ENCODE measurements around the gene DAD1. TPM values are rescaled to one million over a fixed set of nuclear protein-coding genes. Genes with fewer than 3 reads are reported as not detected.
"Not testable (repeated sequence)": the region's sequence is repeated elsewhere in the genome, so short reads cannot be mapped to it uniquely, and the experiment has no call there.

DAD1 gene
- total and polyA plus RNA-seq, 4 experiments from 2014 or later = 110 to 735 (median 363) TPM

- no peak overlapping the region for H3K4me3 ChIP-seq (ENCODE audit: low read length in 2 of 2)
- H3K9me3 ChIP-seq (ENCODE audit: control insufficient read depth in 1 of 2, low read length in 2 of 2) = no peaks in the 10 kb centered on the region
- H3K36me3 ChIP-seq (ENCODE audit: insufficient read depth, low read length) = no peaks in the 10 kb centered on the region
- H3K9me3 Mint-ChIP-seq = peaks cover 0 to 24% (median 14%) of the 10 kb centered on the region in 8 donors
- H3K4me1 Mint-ChIP-seq = no peaks in the 10 kb centered on the region
- H3K4me3 Mint-ChIP-seq = no peak overlapping the region
- POLR2A ChIA-PET (ENCODE audit: partially characterized antibody) = no interaction called here
- intact Hi-C loops (cut with micrococcal nuclease) = no loop called here
- H3K27me3 Mint-ChIP-seq = peaks cover 7 to 8% of the 10 kb centered on the region in 2 donors
- peaks cover 1 to 8% of the 10 kb centered on the region in 2 donors for H3K36me3 Mint-ChIP-seq
- CTCF ChIA-PET (ENCODE audit: partially characterized antibody) = no interaction called here
- no peak for DNase-seq
- no peak overlapping the region for H3K27ac ChIP-seq (ENCODE audit: low read depth, low read length)
- H3K27ac Mint-ChIP-seq = no peak overlapping the region
- no peaks in the 10 kb centered on the region for H3K27me3 ChIP-seq (ENCODE audit: insufficient read depth, low read length)
- H3K4me1 ChIP-seq (ENCODE audit: insufficient read depth, low read length) = no peaks in the 10 kb centered on the region
Observed at GRCh38 chr14:22627506-22628263, 38.7 kb upstream of the DAD1 start.

- no peak overlapping the region for H3K27ac Mint-ChIP-seq
- H3K9me3 Mint-ChIP-seq = peaks cover 0 to 21% (median 10%) of the 10 kb centered on the region in 8 donors
- H3K4me3 ChIP-seq (ENCODE audit: low read length in 2 of 2) = no peak overlapping the region
- CTCF ChIA-PET (ENCODE audit: partially characterized antibody) = no interaction called here
- intact Hi-C loops (cut with micrococcal nuclease) = no loop called here
- H3K4me3 Mint-ChIP-seq = no peak overlapping the region
- H3K27me3 Mint-ChIP-seq = peaks cover 7 to 8% of the 10 kb centered on the region in 2 donors
- DNase-seq = no peak
- POLR2A ChIA-PET (ENCODE audit: partially characterized antibody) = no interaction called here
- peaks cover 1 to 6% of the 10 kb centered on the region in 2 donors for H3K36me3 Mint-ChIP-seq
- H3K27me3 ChIP-seq (ENCODE audit: insufficient read depth, low read length) = no peaks in the 10 kb centered on the region
- H3K4me1 Mint-ChIP-seq = no peaks in the 10 kb centered on the region
- H3K4me1 ChIP-seq (ENCODE audit: insufficient read depth, low read length) = no peaks in the 10 kb centered on the region
- H3K36me3 ChIP-seq (ENCODE audit: insufficient read depth, low read length) = no peaks in the 10 kb centered on the region
- H3K27ac ChIP-seq (ENCODE audit: low read depth, low read length) = no peak overlapping the region
- H3K9me3 ChIP-seq (ENCODE audit: control insufficient read depth in 1 of 2, low read length in 2 of 2) = no peaks in the 10 kb centered on the region
Observed at GRCh38 chr14:22626590-22626989, 37.6 kb upstream of the DAD1 start.

GRCh38 chr14:22623047-22623446, 34.0 kb upstream of the DAD1 start:
- ChIA-PET POLR2A (ENCODE audit: partially characterized antibody) (no interaction called here), CTCF (ENCODE audit: partially characterized antibody) (no interaction called here)

GRCh38 chr14:22622255-22622654, 33.2 kb upstream of the DAD1 start:
- ChIA-PET POLR2A (ENCODE audit: partially characterized antibody) (no interaction called here), CTCF (ENCODE audit: partially characterized antibody) (no interaction called here)
- H3K27ac ChIP-seq (ENCODE audit: low read depth, low read length) = no peak overlapping the region
- Mint-ChIP-seq H3K4me3 (no peak overlapping the region), H3K36me3 (peaks cover 0 to 4% of the 10 kb centered on the region in 2 donors), H3K27ac (no peak overlapping the region), H3K27me3 (peaks cover 3 to 8% of the 10 kb centered on the region in 2 donors), H3K9me3 (no peaks in the 10 kb centered on the region), H3K4me1 (no peaks in the 10 kb centered on the region)
- no peak for DNase-seq
- H3K36me3 ChIP-seq (ENCODE audit: insufficient read depth, low read length) = no peaks in the 10 kb centered on the region
- no peak overlapping the region for H3K4me3 ChIP-seq (ENCODE audit: low read length in 2 of 2)
- H3K4me1 ChIP-seq (ENCODE audit: insufficient read depth, low read length) = no peaks in the 10 kb centered on the region
- no peaks in the 10 kb centered on the region for H3K27me3 ChIP-seq (ENCODE audit: insufficient read depth, low read length)
- intact Hi-C loops (cut with micrococcal nuclease) = no loop called here
- H3K9me3 ChIP-seq (ENCODE audit: control insufficient read depth in 1 of 2, low read length in 2 of 2) = no peaks in the 10 kb centered on the region

More at GRCh38 chr14:22623047-22623446, 34.0 kb upstream of the DAD1 start:
- no peak overlapping the region for H3K27ac ChIP-seq (ENCODE audit: low read depth, low read length)
- Mint-ChIP-seq H3K27me3 (peaks cover 3 to 8% of the 10 kb centered on the region in 2 donors), H3K9me3 (no peaks in the 10 kb centered on the region), H3K4me1 (no peaks in the 10 kb centered on the region), H3K36me3 (peaks cover 0 to 4% of the 10 kb centered on the region in 2 donors), H3K27ac (no peak overlapping the region), H3K4me3 (no peak overlapping the region)
- no peak for DNase-seq
- intact Hi-C loops (cut with micrococcal nuclease) = no loop called here
- H3K4me1 ChIP-seq (ENCODE audit: insufficient read depth, low read length) = no peaks in the 10 kb centered on the region
- no peaks in the 10 kb centered on the region for H3K9me3 ChIP-seq (ENCODE audit: control insufficient read depth in 1 of 2, low read length in 2 of 2)
- H3K36me3 ChIP-seq (ENCODE audit: insufficient read depth, low read length) = no peaks in the 10 kb centered on the region
- H3K27me3 ChIP-seq (ENCODE audit: insufficient read depth, low read length) = no peaks in the 10 kb centered on the region
- H3K4me3 ChIP-seq (ENCODE audit: low read length in 2 of 2) = no peak overlapping the region

- H3K36me3 ChIP-seq (ENCODE audit: insufficient read depth, low read length); H3K4me3 Mint-ChIP-seq; H3K27me3 Mint-ChIP-seq; H3K9me3 Mint-ChIP-seq; H3K27me3 ChIP-seq (ENCODE audit: insufficient read depth, low read length); H3K4me1 Mint-ChIP-seq; intact Hi-C loops (cut with micrococcal nuclease); POLR2A ChIA-PET (ENCODE audit: partially characterized antibody); CTCF ChIA-PET (ENCODE audit: partially characterized antibody); H3K4me3 ChIP-seq (ENCODE audit: low read length in 2 of 2); H3K4me1 ChIP-seq (ENCODE audit: insufficient read depth, low read length); H3K9me3 ChIP-seq (ENCODE audit: control insufficient read depth in 1 of 2, low read length in 2 of 2); H3K27ac Mint-ChIP-seq; DNase-seq; H3K27ac ChIP-seq (ENCODE audit: low read depth, low read length): not testable (repeated sequence)
- peaks cover 14 to 20% of the 10 kb centered on the region in 2 donors for H3K36me3 Mint-ChIP-seq
Observed at GRCh38 chr14:22615765-22616164, 26.7 kb upstream of the DAD1 start.

GRCh38 chr14:22614240-22614799, 25.3 kb upstream of the DAD1 start:
- H3K27ac ChIP-seq (ENCODE audit: low read depth, low read length) = no peak overlapping the region
- CTCF ChIA-PET (ENCODE audit: partially characterized antibody) = interaction anchor here (1.3 kb wide), 1 partner anchor 16 kb away, joined by 3 read pairs; the partner anchor contains the start of gene ABHD4
- peak overlapping the region in 2 of 7 donors; percentile 6 to 14 for H3K27ac Mint-ChIP-seq

GRCh38 chr14:22613736-22614239, 24.8 kb upstream of the DAD1 start:
- H3K4me1 Mint-ChIP-seq = no peaks in the 10 kb centered on the region
- H3K27ac Mint-ChIP-seq = peak overlapping the region in 2 of 7 donors; percentile 6 to 14
- ChIA-PET POLR2A (ENCODE audit: partially characterized antibody) (no interaction called here), CTCF (ENCODE audit: partially characterized antibody) (interaction anchor here (1.3 kb wide), 1 partner anchor 15 kb away, joined by 3 read pairs; the partner anchor contains the start of gene ABHD4)
- no peaks in the 10 kb centered on the region for H3K27me3 ChIP-seq (ENCODE audit: insufficient read depth, low read length)
- intact Hi-C loops (cut with micrococcal nuclease) = no loop called here
- H3K4me3 ChIP-seq (ENCODE audit: low read length in 2 of 2) = no peak overlapping the region
- no peak for DNase-seq
- no peaks in the 10 kb centered on the region for H3K27me3 Mint-ChIP-seq
- no peak overlapping the region for H3K4me3 Mint-ChIP-seq
- peaks cover 26 to 34% of the 10 kb centered on the region in 2 donors for H3K36me3 Mint-ChIP-seq
- no peaks in the 10 kb centered on the region for H3K4me1 ChIP-seq (ENCODE audit: insufficient read depth, low read length)
- peaks cover 19% of the 10 kb centered on the region for H3K36me3 ChIP-seq (ENCODE audit: insufficient read depth, low read length)
- H3K9me3 ChIP-seq (ENCODE audit: control insufficient read depth in 1 of 2, low read length in 2 of 2) = no peaks in the 10 kb centered on the region
- no peak overlapping the region for H3K27ac ChIP-seq (ENCODE audit: low read depth, low read length)
- peaks cover 0 to 2% (median 0%) of the 10 kb centered on the region in 8 donors for H3K9me3 Mint-ChIP-seq

More at GRCh38 chr14:22614240-22614799, 25.3 kb upstream of the DAD1 start:
- H3K27me3 ChIP-seq (ENCODE audit: insufficient read depth, low read length) = no peaks in the 10 kb centered on the region
- peaks cover 18% of the 10 kb centered on the region for H3K36me3 ChIP-seq (ENCODE audit: insufficient read depth, low read length)
- no peaks in the 10 kb centered on the region for H3K4me1 Mint-ChIP-seq
- H3K27me3 Mint-ChIP-seq = no peaks in the 10 kb centered on the region
- peaks cover 25 to 32% of the 10 kb centered on the region in 2 donors for H3K36me3 Mint-ChIP-seq
- no peak for DNase-seq
- POLR2A ChIA-PET (ENCODE audit: partially characterized antibody) = no interaction called here
- no peak overlapping the region for H3K4me3 Mint-ChIP-seq
- H3K4me3 ChIP-seq (ENCODE audit: low read length in 2 of 2) = no peak overlapping the region
- intact Hi-C loops (cut with micrococcal nuclease) = no loop called here
- H3K9me3 ChIP-seq (ENCODE audit: control insufficient read depth in 1 of 2, low read length in 2 of 2) = no peaks in the 10 kb centered on the region
- peaks cover 0 to 2% (median 0%) of the 10 kb centered on the region in 8 donors for H3K9me3 Mint-ChIP-seq
- H3K4me1 ChIP-seq (ENCODE audit: insufficient read depth, low read length) = no peaks in the 10 kb centered on the region
